Subcutaneous adipose tissue (tissue), 4 donors: Measurements from ENCODE around the gene NKX3-2. TPM values are rescaled to one million over a fixed set of nuclear protein-coding genes. Genes with fewer than 3 reads are reported as not detected.

Source experiments
- CTCF ChIP-seq: fragments of 450-650 bp; IDR thresholded peaks from one replicate; pipeline ENCODE4 v1.5.1; 2016; ENCODE audit warnings: low read depth, mild to moderate bottlenecking, control low read depth, antibody characterized with exemption, moderate library complexity
- total RNA-seq, 4 donors: library from RNA; depleted of rRNA; stranded (reverse); fragments of >200 nt; gene quantifications; one replicate each; pipeline ENCODE4 v1.1.0, GENCODE V29; 2016

NKX3-2 gene
- total RNA-seq, 4 donors from 2014 or later: 0.17 to 0.44 TPM; not detected in 2

GRCh38 chr4:13570916-13571315, 26.6 kb upstream of the NKX3-2 start:
- no peak for TF ChIP-seq CTCF

GRCh38 chr4:13567125-13567524, 22.8 kb upstream of the NKX3-2 start:
- no peak for TF ChIP-seq CTCF

- TF ChIP-seq CTCF: no peak
Observed at GRCh38 chr4:13562876-13563275, 18.6 kb upstream of the NKX3-2 start.

GRCh38 chr4:13561673-13562072, 17.4 kb upstream of the NKX3-2 start:
- no peak for TF ChIP-seq CTCF

GRCh38 chr4:13559413-13559812, 15.1 kb upstream of the NKX3-2 start:
- TF ChIP-seq CTCF: no peak

GRCh38 chr4:13558881-13559280, 14.6 kb upstream of the NKX3-2 start:
- TF ChIP-seq CTCF: no peak

GRCh38 chr4:13555325-13555724, 11.0 kb upstream of the NKX3-2 start:
- no peak for TF ChIP-seq CTCF

GRCh38 chr4:13553081-13553480, 8.8 kb upstream of the NKX3-2 start:
- no peak for TF ChIP-seq CTCF
